Body of pancreas (tissue), 4 donors: ENCODE data around the gene ZNF536.

Source experiments
- POLR2A ChIP-seq, 3 donors: fragments of 450-650 bp; IDR thresholded peaks; one replicate each; pipeline ENCODE4 v1.6.1; 2016; ENCODE audit warnings: antibody characterized with exemption in 3 of 3, mild to moderate bottlenecking in 2 of 3
- TF ChIP-seq, protein P1 (sequence below), 7 experiments: fragments of 450-650 bp in 4 of 7; fragments of 200-600 bp in 3 of 7; sonication (generic) in 3 of 7; IDR thresholded peaks; one replicate each; pipeline ENCODE4 v1.5.1; 2016 to 2019; ENCODE audit warnings: antibody characterized with exemption in 7 of 7

DNA sequence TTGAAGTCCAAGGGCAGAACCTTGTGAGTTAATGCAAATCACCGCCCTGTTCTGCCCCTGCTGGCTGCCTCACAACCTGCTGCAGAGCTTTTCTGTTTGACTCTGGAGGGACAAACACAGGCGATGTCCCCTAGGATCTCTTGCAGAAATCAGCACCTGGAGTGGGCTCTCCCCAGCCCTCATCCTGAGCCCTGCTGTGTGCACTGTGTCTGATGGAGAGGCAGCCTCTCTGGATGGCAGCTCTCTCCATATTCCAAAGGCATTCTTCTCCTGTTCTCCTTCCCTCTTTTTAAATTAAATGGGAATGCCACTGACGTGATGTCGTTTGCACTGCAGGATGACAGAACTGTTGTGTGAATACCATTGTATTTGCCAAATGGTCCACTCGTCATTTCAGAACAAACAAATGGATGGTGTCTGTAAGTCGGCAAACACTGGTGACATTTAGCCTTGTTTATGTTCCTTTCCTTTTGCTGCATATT lies 184.1 kb downstream of the ZNF536 start:
- TF ChIP-seq, protein P1, sequence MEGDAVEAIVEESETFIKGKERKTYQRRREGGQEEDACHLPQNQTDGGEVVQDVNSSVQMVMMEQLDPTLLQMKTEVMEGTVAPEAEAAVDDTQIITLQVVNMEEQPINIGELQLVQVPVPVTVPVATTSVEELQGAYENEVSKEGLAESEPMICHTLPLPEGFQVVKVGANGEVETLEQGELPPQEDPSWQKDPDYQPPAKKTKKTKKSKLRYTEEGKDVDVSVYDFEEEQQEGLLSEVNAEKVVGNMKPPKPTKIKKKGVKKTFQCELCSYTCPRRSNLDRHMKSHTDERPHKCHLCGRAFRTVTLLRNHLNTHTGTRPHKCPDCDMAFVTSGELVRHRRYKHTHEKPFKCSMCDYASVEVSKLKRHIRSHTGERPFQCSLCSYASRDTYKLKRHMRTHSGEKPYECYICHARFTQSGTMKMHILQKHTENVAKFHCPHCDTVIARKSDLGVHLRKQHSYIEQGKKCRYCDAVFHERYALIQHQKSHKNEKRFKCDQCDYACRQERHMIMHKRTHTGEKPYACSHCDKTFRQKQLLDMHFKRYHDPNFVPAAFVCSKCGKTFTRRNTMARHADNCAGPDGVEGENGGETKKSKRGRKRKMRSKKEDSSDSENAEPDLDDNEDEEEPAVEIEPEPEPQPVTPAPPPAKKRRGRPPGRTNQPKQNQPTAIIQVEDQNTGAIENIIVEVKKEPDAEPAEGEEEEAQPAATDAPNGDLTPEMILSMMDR (IDR thresholded peaks at IDR 0.05), result no peak
- no peak for TF ChIP-seq POLR2A (IDR thresholded peaks at IDR 0.05)
